ENCODE data around the gene ALG11.
"Not testable (repeated sequence)": the region's sequence is repeated elsewhere in the genome, so short reads cannot be mapped to it uniquely, and the experiment has no call there.

The ALG11 gene

GRCh38 chr13:52011632-52012511 lies at the start of gene ALG11:
Gene ALG11, plus strand, starts transcription at chr13:52012398. Its CDS starts 21 bp downstream, at chr13:52012419.
- peak; percentile 100 for DNase-seq

- DNase-seq = no peak
Measured at GRCh38 chr13:51966186-51966585, 46.0 kb upstream of the ALG11 start.

- no peak for DNase-seq
Measured at GRCh38 chr13:51967482-51968446, 44.4 kb upstream of the ALG11 start.

- DNase-seq = no peak
Measured at GRCh38 chr13:51970349-51970748, 41.8 kb upstream of the ALG11 start.

- DNase-seq = no peak
Measured at GRCh38 chr13:51971520-51972426, 40.4 kb upstream of the ALG11 start.

- no peak for DNase-seq
Measured at GRCh38 chr13:51974482-51974881, 37.7 kb upstream of the ALG11 start.

GRCh38 chr13:51976423-51976822 lies 35.8 kb upstream of the ALG11 start:
- no peak for DNase-seq

- DNase-seq = no peak
Measured at GRCh38 chr13:51976890-51977289, 35.3 kb upstream of the ALG11 start.

GRCh38 chr13:51977625-51978024 lies 34.6 kb upstream of the ALG11 start:
- no peak for DNase-seq

GRCh38 chr13:51978796-51979556 lies 33.2 kb upstream of the ALG11 start:
- DNase-seq = no peak

GRCh38 chr13:51980908-51981307 lies 31.3 kb upstream of the ALG11 start:
- no peak for DNase-seq

- no peak for DNase-seq
Measured at GRCh38 chr13:51981355-51981754, 30.8 kb upstream of the ALG11 start.

- DNase-seq = not testable (repeated sequence)
Measured at GRCh38 chr13:51983292-51983691, 28.9 kb upstream of the ALG11 start.

- not testable (repeated sequence) for DNase-seq
Measured at GRCh38 chr13:51984904-51985303, 27.3 kb upstream of the ALG11 start.

- no peak for DNase-seq
Measured at GRCh38 chr13:51988988-51989618, 23.1 kb upstream of the ALG11 start.

- no peak for DNase-seq
Measured at GRCh38 chr13:51993713-51994112, 18.5 kb upstream of the ALG11 start.

- DNase-seq = no peak
Measured at GRCh38 chr13:51995677-51996551, 16.3 kb upstream of the ALG11 start.

- DNase-seq = no peak
Measured at GRCh38 chr13:51996641-51997040, 15.6 kb upstream of the ALG11 start.

GRCh38 chr13:51997186-51997585 lies 15.0 kb upstream of the ALG11 start:
- no peak for DNase-seq

All from activated CD8-positive, alpha-beta memory T cell treated with anti-CD3 and anti-CD28 coated beads, Interleukin-2, amount 50 U/mL, for 4 hours (primary cell).